Measurements from ENCODE around the gene EYS.

The EYS gene

DNA sequence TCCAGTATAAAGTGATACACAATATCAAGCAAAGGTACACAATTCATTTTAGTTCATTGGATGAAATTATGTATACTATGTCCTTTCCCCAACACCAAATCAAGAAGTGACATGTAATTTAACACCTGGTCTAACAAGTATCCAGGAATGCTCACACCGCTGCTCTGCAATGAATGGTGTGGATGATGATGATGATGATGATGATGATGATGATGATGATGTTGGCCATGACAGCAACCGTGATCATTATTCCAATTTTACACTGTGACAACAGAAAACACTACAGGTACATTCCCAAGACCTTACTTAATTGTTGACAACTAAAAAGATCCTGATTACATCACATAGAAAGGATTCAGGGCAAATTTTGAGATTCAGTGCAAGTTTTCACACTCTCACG is 1449.4 kb downstream of the EYS start:
- TF ChIP-seq, protein P1, sequence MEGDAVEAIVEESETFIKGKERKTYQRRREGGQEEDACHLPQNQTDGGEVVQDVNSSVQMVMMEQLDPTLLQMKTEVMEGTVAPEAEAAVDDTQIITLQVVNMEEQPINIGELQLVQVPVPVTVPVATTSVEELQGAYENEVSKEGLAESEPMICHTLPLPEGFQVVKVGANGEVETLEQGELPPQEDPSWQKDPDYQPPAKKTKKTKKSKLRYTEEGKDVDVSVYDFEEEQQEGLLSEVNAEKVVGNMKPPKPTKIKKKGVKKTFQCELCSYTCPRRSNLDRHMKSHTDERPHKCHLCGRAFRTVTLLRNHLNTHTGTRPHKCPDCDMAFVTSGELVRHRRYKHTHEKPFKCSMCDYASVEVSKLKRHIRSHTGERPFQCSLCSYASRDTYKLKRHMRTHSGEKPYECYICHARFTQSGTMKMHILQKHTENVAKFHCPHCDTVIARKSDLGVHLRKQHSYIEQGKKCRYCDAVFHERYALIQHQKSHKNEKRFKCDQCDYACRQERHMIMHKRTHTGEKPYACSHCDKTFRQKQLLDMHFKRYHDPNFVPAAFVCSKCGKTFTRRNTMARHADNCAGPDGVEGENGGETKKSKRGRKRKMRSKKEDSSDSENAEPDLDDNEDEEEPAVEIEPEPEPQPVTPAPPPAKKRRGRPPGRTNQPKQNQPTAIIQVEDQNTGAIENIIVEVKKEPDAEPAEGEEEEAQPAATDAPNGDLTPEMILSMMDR (IDR thresholded peaks at IDR 0.05; ENCODE audit: low read depth, low read length): no peak
- in situ Hi-C loops (cut with HindIII; ENCODE audit: low sequenced_read_pairs): no loop called here
- H3K4me3 ChIP-seq (ENCODE audit: low read depth, low read length): no peak overlapping the region
- no peak for DNase-seq (ENCODE audit: low read depth, low spot score)

DNA sequence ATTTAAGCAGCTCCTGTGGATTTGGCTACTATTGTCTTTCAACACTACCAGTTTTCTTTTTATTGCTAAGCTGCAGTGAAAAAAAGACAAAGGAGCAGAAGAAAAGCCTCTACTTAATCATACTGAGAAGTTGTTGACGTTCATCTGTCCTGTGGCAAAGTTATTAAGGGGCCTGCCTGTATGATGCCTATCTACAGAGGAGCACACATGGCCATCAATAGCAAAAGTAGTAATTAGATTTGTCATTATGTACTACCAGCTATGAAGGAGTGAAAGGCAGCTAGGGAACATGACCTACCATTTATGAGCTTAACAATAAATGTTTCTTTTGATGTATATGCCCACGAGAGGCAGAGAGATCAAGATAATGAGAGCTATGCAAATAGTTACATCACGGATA is 1450.5 kb downstream of the EYS start:
- DNase-seq (ENCODE audit: low read depth, low spot score): no peak
- TF ChIP-seq, protein P1 (IDR thresholded peaks at IDR 0.05; ENCODE audit: low read depth, low read length): no peak
- in situ Hi-C loops (cut with HindIII; ENCODE audit: low sequenced_read_pairs): no loop called here
- no peak overlapping the region for H3K4me3 ChIP-seq (ENCODE audit: low read depth, low read length)

DNA sequence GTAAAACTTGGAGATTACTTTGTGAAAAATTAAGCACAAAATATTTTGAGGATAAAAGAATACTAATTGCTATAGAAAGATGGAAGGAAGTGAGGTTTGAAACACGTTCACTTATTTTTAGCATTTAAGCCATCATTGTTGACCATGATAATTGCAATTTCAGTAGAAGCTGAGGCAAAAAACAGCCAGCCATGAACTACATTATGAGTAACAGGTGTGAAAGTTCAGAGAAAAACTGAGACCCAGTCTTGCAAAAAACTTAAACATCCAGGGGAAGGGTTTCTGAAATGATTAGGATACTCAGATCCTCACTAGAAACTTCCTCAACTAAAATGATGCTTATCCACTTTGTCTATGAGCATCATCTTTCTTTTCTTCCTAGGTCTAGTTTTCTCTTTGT is 1452.0 kb downstream of the EYS start:
- no peak overlapping the region for H3K4me3 ChIP-seq (ENCODE audit: low read depth, low read length)
- TF ChIP-seq, protein P1 (IDR thresholded peaks at IDR 0.05; ENCODE audit: low read depth, low read length): no peak
- in situ Hi-C loops (cut with HindIII; ENCODE audit: low sequenced_read_pairs): no loop called here
- DNase-seq (ENCODE audit: low read depth, low spot score): no peak

DNA sequence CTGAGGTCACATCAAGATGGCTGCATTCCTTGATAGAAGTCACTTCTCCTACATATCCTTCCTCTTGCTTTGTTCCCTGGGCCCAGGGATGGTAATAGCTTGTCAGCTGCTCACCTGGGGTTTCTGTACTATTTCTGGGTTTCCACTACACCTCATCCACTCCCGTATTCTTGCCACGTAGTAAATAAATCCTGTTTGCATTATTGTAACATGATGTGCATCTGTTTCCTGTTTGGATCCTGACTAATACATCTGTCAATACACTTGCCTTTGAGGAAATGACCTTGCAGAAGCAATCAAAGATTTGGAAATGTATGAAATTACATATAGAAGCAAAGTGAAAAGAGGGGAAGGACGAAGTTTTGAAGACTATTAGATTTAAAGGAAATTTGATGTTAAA is 1452.5 kb downstream of the EYS start:
- in situ Hi-C loops (cut with HindIII; ENCODE audit: low sequenced_read_pairs): no loop called here
- H3K4me3 ChIP-seq (ENCODE audit: low read depth, low read length): no peak overlapping the region
- TF ChIP-seq, protein P1 (IDR thresholded peaks at IDR 0.05; ENCODE audit: low read depth, low read length): no peak
- DNase-seq (ENCODE audit: low read depth, low spot score): no peak

DNA sequence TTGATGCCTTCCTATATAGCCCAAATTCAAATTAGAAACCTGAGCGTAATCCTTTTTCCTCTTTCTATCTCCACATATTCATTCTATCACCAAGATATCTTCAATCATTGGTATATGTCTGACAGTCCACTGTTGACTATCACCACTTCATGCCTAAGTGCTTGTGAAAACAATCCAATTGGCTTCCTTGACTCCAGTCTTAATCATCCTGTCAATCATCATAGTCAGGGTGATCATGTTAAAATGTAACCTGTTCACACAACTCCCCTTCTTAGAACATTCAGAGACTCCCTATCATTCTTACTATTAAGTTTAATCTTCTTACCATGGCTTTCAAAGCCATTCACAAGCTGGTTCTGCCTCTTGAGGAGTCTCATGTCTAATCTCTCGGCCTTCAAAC is 1454.8 kb downstream of the EYS start:
- in situ Hi-C loops (cut with HindIII; ENCODE audit: low sequenced_read_pairs): no loop called here
- H3K4me3 ChIP-seq (ENCODE audit: low read depth, low read length): no peak overlapping the region
- TF ChIP-seq, protein P1 (IDR thresholded peaks at IDR 0.05; ENCODE audit: low read depth, low read length): no peak
- DNase-seq (ENCODE audit: low read depth, low spot score): no peak

DNA sequence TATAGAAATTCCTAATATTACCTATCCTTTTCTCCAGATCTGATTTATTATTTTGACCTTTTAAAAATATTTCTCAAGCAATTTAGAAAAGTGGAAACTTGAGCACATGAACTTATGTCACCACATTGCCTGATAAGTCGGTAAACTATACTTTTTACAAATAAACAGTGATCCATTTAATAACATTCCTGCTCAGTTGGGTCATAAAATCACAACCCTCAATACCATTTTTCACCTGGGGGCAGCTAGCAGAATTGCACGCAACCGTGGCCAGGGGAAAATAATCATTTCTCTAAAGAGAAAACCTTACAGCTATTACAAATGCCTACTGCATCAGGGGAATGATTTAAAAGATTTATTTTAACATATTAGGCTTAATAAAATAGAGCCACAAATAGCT is 1456.9 kb downstream of the EYS start:
- DNase-seq (ENCODE audit: low read depth, low spot score): peak; percentile 10
- TF ChIP-seq, protein P1 (IDR thresholded peaks at IDR 0.05; ENCODE audit: low read depth, low read length): peak; percentile 7
- H3K4me3 ChIP-seq (ENCODE audit: low read depth, low read length): no peak overlapping the region
- in situ Hi-C loops (cut with HindIII; ENCODE audit: low sequenced_read_pairs): no loop called here

DNA sequence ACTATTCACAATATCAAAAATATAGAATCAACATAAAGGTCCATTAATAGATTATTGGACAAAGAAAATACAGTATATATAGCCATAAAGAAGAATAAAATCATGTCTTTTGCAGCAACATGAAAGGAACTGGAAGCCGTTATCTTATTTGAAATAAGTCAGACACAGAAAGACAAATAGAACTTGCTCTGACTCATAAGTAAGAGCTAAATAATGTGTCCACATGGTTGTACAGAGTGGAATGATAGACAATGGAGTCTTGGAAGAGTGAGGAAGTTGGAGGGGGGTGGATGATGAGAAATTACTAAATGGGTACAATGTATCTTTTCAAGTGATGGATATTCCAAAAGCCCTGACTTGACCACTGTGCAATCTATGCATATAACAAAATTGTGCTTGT is 1457.9 kb downstream of the EYS start:
- in situ Hi-C loops (cut with HindIII; ENCODE audit: low sequenced_read_pairs): no loop called here
- H3K4me3 ChIP-seq (ENCODE audit: low read depth, low read length): no peak overlapping the region
- DNase-seq (ENCODE audit: low read depth, low spot score): peak; percentile 23
- TF ChIP-seq, protein P1 (IDR thresholded peaks at IDR 0.05; ENCODE audit: low read depth, low read length): no peak
